Activated CD8-positive, alpha-beta memory T cell treated with anti-CD3 and anti-CD28 coated beads, Interleukin-2, amount 50 U/mL, for 24 hours (primary cell): ENCODE results near the gene CDHR1.

ENCODE experiments used
- DNase-seq: peaks from one replicate; pipeline ENCODE4 v3.0.0-alpha.2; 2020; ENCODE audit errors: extremely low read depth

The CDHR1 gene

DNA sequence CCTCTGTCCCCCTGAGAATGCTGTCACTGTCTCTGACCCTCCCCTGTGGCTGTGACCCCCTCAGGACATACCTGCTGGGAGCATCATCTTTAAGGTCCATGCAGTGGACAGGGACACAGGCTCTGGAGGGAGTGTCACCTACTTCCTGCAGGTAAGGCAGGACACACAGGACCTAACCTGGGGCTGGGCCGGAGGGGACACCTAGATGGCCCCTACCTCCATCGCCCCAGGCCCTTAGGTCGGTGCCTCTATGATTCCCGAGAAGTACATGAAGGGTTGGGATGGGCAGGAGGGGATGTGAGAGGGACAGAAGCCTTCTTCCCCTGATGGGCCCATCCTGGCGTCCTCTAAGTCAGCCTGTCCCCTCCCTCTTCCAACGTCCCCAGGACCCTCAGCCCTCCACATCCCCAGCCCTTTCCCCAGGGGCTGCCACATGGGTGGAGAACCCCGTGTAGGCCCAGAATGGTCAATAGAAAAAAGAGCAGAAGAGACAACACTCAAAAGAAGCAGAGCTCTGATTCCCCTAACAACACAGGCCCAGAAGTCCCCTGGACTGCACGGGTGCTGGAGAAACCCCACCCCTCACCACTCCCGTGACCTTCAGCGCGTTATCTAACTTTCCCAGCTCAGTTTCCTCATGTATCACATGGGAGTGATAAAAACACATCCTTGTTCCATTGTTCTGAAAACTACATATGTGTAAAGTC, 6.4 kb downstream of the CDHR1 start:
- DNase-seq = no peak

DNA sequence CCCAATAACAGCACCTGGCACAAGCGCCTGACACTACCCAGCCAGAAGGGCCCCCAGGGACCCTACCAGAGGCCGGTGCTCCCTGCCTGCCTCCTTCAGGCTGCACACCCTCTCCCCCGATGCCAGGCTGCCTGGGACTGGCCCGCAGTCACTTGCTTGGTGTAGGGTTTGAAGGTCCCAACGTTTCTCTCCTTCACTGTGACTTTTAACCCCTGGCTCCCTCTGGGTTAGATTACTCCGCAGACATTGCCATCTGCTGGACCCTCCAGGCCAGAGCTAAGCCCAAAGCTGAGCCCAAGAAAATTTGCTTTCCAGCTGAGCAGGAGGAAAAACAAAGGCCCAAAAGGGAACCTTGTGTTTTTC, 6.9 kb downstream of the CDHR1 start:
- DNase-seq = no peak

DNA sequence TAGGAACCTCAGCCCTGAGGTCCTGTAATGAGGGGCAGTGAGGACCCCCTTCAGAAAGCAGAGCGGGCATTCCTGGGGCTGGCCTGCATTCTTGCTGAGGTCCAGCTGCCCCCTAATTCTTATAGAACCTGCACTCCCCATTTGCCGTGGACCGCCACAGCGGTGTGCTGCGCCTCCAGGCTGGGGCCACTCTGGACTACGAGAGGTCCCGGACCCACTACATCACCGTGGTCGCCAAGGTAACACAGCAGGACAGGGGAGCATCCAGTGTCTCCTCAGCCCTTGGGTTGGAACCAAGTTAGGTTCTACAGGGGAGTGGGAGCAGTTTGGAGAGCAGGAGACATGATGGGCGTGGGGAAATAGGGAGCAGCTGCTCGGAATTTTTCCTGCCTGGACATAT, 7.3 kb downstream of the CDHR1 start:
- DNase-seq = no peak

DNA sequence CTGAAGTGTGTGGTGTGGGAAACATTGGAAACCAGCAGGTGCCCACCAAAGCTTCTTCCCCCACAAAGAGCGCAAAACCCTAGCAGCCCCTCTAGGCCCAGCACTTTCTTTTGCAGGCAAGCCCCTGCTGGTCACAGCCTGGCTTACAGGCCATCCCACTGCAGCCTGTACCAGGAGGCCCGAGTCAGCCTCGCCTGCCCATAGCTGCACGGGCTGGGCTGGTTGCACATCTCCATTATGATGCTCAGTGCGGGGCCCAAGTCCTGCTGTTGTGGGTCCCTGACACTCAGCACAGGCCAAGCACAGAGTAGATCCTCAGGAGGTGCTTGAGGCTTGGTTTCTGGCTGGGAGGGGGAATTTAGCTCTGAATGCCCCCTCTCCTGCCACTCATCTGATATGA, 8.0 kb downstream of the CDHR1 start:
- no peak for DNase-seq

DNA sequence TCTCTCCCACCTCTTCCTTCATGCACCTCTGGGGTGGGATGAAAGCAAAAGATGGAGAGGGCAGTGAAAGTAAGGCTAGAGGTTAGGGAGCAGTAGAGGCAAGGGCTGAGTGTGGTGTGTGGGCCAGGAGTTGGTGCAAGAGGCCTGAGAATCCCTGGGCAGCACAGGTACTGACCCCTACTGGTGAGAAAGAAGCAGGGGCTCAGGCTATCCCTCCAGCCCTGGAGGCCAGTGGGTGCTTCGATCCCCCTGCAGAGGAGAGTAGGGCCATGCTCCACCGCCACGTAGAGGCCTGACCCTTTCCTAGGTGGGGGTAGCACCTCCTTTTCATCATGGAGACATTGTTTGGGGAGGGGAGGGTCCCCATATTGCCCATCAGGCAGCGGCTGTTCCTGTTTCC, 9.8 kb downstream of the CDHR1 start:
- DNase-seq = no peak

DNA sequence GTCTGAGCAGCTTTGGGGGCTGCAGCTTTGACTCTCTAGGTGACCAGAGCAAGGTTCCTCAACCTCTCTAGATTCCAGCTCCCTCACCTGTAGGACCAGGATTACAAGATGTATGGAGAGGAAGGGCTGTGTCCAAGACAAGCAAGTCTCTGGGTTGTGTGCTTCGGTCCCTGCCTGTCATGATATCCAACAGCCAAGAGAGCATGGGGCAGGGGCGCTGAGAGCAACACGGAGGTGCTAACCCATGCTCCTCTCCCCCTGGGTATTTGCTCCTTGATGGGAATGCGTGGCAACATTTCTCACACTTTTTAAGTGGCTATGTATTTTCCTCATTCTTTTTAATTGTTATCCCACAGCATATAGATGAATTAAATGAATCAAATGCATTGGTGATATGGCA, 10.3 kb downstream of the CDHR1 start:
- DNase-seq = no peak

DNA sequence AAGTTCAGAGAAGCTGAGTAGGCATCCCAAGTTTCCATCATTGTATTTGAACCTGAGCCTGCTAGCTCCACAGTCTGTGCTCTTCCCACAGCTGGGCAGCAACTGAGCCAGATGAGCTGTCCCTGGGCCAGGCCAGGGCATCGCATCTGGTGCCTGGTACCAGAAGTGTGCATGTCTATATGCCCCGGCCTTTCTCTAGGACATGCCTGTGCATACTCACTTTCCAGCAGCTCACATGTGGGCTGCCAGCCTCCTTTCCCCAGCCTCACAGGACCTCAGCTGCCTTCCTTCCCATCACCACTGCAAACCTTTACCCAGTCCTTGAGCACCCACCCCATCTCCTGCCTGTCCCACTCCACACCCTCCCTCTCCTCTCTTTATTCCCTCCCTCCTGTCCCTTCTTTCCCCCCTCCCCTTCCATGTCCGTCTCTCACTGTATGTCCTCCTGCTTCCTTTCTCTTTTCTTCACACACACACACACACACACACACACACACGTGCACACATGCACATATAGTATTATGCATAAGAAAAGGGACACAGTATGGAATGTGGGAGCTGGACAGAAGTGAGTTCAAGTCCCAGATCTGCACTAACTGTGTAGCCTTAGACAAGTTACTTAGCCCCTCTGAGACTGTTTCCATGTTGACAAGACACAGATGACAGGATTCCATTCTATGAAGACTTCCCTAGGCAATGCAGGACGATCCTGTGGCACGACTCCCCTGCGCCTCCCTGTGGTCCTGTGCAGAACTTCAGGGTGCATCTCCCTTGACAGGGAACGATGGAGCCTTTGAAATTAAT, 10.9 kb downstream of the CDHR1 start:
- DNase-seq = peak; percentile 15

DNA sequence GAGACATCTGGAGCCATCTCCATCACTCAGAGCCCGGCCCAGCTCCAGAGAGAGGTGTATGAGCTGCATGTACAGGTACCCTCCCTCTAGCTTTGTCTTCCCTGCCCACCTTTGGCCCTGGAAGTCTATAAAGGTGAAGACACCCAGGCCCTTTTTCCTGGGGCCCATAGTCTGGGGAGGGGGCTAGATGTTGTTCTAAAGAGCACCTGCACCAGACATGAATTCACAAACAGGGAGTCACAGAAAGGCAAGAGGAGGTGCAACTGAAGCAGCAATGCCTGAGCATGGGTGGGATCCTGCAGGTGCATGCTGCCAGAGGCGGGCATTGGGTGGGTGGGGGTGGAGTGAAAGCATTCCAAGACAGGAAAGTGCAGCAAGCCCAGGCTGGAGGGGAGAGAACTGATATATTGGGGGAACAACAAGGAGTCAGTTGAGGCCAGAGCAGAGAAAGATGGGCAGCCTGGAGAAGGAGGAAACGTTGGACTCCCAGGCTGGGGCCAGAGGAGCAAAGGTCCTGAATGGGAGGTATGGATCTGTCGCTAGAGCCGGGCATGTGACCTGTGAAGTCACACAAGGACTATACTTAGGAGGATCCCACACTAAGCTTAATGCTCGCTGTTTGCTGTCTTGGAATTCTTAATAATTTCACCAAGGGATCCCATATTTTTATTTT, 11.7 kb downstream of the CDHR1 start:
- DNase-seq = no peak

DNA sequence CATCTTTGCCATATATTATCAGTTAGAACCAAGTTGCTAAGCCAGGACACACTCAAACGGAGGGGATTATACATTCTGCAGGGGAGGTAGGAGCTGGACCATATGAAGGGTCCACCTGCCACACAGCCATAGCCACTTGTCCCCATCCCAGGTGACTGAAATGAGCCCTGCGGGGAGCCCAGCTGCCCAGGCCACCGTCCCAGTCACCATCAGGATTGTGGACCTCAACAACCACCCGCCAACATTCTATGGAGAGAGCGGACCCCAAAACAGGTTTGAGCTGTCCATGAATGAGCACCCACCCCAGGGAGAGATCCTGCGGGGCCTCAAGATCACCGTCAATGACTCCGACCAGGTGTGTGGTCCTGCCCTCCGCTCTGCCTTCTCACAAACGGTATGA, 13.7 kb downstream of the CDHR1 start:
- DNase-seq = no peak

DNA sequence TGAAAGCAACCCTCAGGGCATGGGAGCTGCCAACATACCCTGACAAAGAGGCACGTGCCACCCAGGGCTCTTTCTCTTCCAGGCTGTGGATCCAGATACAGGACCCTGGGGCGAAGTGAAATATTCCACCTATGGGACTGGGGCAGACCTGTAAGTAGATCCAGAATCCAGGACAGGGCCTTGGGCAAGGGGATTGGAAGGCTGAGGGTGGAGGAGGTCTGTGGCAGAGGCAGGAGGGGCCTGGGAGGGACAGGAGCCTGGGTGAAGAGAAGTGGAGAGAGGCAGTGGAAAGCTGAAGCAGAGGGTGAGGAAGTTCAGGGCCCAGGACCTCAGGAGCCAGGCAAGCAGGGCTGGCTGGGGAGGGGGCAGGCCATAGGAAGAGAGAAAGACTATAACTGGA, 17.2 kb downstream of the CDHR1 start:
- DNase-seq = no peak

DNA sequence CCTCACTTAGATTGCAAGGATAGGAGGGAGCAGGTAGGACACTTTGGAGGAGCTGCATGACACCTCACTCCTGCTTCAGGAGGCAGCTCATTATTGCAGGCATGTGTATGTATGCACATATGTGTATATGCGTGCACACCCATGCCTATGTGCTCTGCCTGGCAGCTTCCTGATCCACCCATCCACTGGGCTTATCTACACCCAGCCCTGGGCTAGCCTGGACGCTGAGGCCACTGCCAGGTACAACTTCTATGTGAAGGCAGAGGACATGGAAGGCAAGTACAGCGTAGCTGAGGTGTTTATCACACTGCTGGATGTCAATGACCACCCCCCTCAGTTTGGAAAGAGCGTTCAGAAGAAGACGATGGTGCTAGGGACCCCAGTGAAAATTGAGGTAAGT, 17.7 kb downstream of the CDHR1 start:
- no peak for DNase-seq

DNA sequence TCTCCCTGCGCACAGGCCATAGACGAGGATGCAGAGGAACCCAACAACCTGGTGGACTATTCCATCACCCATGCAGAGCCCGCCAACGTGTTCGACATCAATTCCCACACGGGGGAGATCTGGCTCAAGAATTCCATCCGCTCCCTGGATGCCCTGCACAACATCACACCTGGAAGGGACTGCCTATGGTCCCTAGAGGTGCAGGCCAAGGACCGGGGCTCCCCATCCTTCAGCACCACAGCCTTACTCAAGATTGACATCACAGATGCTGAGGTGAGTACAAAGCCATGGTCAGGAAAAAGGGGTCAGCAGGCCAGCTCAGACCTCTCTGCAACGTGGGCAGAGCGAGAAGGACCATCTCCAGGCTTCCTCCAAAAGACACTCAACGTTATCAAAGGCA, 18.7 kb downstream of the CDHR1 start:
- no peak for DNase-seq

DNA sequence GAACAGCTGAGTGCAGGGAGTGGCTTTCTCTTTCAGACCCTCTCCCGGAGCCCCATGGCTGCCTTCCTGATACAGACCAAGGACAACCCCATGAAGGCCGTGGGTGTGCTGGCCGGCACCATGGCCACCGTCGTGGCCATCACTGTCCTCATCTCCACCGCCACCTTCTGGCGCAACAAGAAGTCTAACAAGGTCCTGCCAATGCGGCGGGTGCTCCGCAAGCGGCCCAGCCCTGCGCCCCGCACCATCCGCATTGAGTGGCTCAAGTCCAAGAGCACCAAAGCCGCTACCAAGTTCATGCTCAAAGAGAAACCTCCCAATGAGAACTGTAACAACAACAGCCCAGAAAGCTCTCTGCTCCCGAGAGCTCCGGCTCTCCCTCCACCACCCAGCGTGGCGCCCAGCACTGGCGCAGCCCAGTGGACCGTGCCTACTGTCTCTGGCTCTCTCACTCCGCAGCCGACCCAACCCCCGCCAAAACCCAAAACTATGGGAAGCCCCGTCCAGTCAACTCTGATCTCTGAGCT, 19.8 kb downstream of the CDHR1 start:
- no peak for DNase-seq

DNA sequence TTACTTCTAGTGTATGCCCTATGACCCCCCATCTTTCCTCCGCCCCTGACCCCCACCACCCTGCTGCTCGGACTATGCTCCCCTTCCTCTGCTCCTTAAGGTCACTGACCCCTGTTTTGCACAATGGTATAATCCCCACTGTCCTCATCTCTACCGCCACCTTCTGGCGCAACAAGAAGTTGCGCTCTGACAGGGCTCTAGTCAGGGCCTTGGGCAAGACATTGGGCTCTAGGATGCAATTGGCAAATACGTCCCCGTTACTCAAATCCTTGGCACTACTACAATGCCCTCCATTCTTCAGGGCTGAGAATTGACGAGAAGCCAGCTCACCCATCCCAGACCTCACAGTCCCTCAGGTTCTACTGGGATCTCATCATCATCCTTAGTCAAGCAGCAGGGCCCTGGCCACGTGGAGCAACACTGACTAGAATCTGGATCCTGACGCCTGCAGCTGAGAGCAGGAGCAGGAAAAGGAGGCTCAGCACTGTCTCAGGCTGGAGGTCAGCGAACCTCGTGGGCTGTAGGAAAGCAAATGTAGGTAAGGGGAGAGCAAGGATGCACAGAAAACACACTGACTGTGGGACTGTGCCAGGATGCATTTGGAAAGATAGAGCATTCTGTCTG, 20.4 kb downstream of the CDHR1 start:
- no peak for DNase-seq

DNA sequence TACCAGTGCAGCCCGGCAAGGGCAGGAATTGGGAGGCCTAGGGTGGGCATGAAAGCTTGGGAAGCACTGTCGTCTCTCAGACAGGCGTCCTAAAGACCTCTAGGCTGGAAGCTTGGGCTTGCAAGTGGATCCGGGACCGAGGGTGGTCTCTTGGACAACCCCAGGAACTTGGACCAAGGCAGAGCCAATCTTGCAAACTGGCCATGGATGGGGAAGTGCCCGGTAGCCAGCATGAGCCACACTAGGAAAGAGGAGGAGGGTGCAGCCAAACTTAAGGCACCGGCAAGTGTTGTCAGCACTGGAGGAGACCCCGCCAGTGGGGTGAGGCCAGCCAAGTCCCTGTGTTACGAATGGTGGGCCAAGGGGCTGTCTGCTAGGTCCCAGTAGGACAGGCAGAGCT, 22.5 kb downstream of the CDHR1 start:
- DNase-seq = no peak

DNA sequence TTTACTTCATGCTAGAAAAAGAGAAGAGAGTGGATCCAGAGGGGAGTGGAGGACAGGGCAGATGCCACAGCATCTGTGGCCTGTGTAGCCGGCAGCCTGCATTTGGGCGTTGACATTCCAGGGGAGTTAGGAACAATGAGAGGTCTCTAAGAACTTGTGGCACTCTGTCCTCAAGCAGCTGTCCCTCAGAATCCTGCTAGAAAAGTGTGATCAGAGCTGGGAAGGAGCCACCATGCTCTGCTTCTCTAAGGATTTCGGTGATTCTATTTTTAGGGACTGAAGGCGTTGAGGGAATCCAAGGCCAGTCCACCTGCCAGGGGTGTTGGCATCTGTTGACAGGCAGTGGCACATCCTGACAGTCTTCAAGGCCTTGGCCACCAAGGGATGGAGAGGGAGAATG, 23.4 kb downstream of the CDHR1 start:
- no peak for DNase-seq

DNA sequence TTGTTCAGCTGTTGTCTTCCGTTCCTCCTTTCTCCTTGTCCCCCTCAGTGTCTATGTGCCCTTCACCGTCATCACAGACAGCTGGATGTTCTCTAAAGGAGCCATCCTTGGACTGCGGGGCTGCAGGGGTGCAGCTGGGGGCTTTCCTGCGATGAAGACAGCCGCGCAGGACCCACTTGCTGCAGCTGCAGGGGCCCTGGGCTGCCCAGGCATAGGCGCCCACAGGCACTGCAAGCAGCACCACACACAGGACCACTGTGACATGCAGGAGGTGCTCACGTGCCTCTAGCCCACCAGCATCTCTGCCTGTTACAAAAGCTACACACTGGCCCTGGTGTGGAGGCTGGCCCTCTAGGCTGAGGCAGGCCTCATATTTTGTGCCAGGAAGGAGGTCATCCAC, 27.6 kb downstream of the CDHR1 start:
- no peak for DNase-seq

DNA sequence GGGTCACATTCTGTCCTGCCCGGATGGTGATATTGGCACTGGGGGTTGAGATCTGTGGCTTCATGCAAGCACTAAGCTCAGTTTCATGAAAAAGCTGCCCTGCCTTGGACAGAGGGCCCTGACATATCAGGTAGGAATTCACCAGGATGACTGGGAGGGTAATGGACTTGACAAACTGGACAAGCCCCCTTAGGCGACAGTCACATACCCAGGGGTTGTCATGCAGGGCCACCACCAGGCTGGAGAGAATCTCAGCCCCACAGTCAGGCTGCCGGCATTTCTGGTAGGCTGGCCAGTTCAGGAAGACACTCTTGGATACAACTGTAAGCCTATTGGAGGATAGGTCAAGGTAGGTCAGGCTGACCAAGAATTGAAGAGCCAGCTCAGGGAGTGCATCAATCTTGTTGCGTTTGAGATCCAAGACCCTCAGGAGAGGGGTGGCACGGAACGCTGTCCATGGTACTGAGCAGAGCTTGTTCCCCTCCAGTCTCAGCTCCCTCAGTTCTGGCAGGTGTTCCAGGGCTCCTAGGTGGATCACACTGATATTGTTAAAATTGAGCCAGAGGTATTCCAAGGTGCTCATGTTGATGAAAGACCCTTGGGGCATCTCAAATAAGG, 30.2 kb downstream of the CDHR1 start:
- no peak for DNase-seq

DNA sequence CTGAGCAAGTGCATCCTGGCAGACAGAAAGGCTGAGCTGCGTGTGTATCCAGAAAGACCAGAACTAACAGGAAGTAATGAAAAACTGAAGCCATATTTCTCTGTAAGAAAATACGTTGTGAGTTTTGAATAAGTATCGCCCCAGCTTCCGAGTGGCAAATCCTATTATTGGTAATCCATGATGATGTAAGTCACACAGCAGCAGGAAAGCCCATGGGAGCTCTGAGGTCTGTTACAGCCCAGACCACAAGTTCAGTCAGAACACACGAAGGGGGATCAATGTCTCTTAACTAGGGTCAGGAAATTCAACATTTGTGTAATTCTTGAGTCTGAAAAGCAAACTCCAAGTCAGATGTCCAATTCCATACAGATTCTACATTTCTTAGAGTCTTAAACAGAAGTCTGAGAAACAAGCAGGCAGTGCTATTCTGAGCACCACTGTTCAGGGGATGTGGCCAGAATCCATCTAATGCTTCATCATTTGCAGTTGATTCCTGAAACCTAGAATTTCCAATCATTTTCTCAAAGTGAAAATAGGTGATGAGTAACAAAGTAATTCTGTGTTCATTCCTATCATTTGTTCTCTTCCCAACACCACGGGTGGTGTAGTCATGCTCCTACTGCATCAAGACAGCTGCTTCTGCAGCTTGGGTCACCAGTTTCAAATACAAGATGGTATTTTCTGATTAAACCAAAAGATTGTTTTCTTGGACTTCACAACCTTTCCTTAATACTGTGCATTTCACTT, 31.3 kb downstream of the CDHR1 start, which contains the start of gene LRIT2:
Gene LRIT2 (minus strand): TSS at position 118 of the 747 bp plus-strand sequence. CDS start 24 bp downstream, at position 94.
- DNase-seq = no peak

DNA sequence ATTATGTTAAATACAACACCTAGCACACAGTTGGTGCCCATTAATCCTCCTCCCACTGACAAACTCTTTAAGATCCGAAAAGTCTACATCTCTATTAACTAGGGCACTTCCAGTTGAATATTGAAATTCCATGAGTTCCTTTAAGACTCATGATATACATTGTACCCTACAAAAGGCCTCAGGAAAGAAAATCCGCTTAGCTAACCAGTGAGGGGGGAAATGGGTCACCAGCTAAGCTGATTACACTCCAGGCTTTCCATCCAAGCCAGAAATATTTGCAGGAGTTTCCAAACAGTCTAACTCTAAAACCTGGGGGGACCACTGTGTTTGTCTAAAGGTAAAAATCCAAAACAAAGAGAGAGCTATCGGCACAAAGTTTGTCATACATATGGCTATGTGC, 32.3 kb downstream of the CDHR1 start:
- no peak for DNase-seq

DNA sequence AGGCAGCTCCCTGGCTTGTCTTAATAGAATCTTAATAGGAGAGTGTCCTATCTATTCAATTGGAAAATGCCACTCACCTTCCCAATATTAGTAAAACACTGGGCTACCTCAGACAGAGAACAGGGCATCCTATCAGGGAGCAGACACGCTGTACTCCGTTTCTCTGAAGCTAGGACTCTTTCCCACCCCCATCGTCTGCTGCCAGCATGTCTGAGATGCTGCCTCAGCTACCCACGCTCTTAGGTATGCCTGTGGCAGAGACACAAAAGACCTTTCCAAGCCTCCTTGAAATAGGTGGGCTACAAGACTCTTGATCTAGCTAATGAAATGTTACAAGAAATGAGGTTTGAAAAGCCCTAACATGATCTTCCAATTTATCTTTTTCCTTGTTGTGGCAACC, 33.5 kb downstream of the CDHR1 start:
- no peak for DNase-seq
